Stomach smooth muscle (tissue), 2 donors: ENCODE results near the gene THAP11.

Experiments
- H3K27ac ChIP-seq: one replicate; pipeline ENCODE4 v1.7.0; 2013; ENCODE audit warnings: mild to moderate bottlenecking, low read length, inconsistent platforms
- H3K27me3 ChIP-seq, 2 donors: one replicate each; pipeline ENCODE4 v1.7.0; 2013; ENCODE audit warnings: low read length in 2 of 2; ENCODE audit not compliant: insufficient read depth in 2 of 2, control insufficient read depth in 1 of 2
- H3K36me3 ChIP-seq, 2 donors: one replicate each; pipeline ENCODE4 v1.7.0; 2013; ENCODE audit warnings: low read length in 2 of 2; ENCODE audit not compliant: control insufficient read depth in 2 of 2, insufficient read depth in 2 of 2
- H3K4me1 ChIP-seq: one replicate; pipeline ENCODE4 v1.7.0; 2013; ENCODE audit warnings: low read length; ENCODE audit not compliant: control insufficient read depth, insufficient read depth
- H3K4me3 ChIP-seq, 2 donors: one replicate each; pipeline ENCODE4 v1.7.0; 2013; ENCODE audit warnings: low read length in 2 of 2
- H3K9ac ChIP-seq, 2 donors: one replicate each; pipeline ENCODE4 v1.7.0; 2013; ENCODE audit warnings: low read length in 2 of 2, mild to moderate bottlenecking in 1 of 2
- H3K9me3 ChIP-seq, 2 donors: one replicate each; pipeline ENCODE4 v1.7.0; 2013; ENCODE audit warnings: low read length in 2 of 2; ENCODE audit not compliant: control insufficient read depth in 2 of 2
- donor health status: healthy.
- donor health status: Pancreatic carcinoma.

Gene THAP11

DNA sequence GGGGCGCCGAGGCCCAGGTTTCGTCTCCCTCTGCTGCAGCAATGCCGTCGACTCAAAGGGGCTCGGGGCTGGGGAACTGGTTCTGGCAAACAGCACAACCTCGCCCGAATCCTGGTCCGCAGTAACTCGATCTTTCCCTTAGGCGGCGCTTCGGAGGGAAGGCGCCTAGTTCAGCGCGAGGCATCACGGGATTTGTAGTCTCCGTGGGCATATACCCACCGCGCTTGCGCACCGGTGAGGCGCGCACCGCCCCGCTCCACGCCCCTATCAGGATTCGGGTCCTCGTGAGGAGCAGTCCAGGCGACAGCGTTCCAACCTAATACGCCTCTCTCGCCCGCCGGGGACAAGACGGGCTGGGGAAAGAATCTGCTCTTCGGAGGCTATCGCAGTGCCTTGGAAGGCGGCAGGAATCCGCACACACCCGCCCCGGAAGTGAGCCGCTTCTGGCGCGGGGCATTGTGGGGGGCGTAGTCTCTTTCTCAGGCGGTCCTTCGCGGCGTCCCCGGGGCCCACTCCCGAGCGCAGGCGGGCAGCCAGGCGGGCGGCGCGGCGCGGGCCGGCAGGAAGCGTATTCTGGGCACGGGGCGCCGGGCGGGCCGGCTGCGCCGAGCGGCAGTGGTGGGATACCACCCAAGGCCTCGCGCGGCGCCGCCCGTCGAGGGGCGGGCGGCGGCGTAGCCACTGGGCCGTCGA lies at the start of gene THAP11:
THAP11 (plus strand) TSS at position 505 of the 693 bp plus-strand sequence. CDS start 235 bp downstream, outside the sequence.
- Histone ChIP-seq H3K27me3 (no peaks in the 10 kb centered on the region), H3K9me3 (no peaks in the 10 kb centered on the region), H3K36me3 (no peaks in the 10 kb centered on the region), H3K4me3 (peak within 1 kb of the TSS; percentile 81 to 96), H3K9ac (peak within 1 kb of the TSS; percentile 83 to 95), H3K27ac (peak within 1 kb of the TSS; percentile 93), H3K4me1 (peaks cover 48% of the 10 kb centered on the region)

DNA sequence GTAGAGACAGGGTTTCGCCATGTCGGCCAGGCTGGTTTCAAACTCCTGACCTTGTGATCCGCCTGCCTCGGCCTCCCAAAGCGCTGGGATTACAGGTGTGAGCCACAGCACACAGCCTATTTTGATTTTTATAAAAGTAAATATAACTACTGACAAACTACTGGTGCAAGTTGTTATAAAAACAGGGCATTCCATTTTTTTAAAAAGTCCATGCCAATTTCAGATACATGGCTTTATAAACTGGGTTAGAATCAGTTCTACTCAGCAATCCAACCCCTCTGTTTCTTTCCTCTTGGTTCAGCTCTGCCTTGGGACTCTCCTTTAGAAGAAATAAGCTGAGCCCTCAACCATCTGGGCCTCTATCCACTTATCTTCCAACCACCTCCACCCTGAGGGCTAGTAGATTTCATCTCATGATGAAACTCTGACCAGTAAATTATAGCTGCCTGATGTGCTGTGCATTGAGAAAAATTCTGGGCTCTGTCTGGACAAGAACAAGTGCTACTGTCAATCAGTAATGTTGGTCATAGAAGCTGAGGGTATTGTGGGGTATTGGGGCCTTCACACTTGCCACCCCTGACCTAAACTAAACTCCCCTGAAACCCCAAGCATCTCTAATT lies 45.9 kb upstream of the THAP11 start:
- Histone ChIP-seq H3K36me3 (peaks cover 3 to 12% of the 10 kb centered on the region in 2 donors), H3K4me1 (peaks cover 5% of the 10 kb centered on the region), H3K9ac (no peak overlapping the region), H3K4me3 (no peak overlapping the region), H3K9me3 (no peaks in the 10 kb centered on the region), H3K27me3 (no peaks in the 10 kb centered on the region), H3K27ac (no peak overlapping the region)

- H3K27me3 ChIP-seq: no peaks in the 10 kb centered on the region
- H3K4me1 ChIP-seq: peaks cover 10% of the 10 kb centered on the region
- H3K27ac ChIP-seq: no peak overlapping the region
- no peak overlapping the region for H3K9ac ChIP-seq
- peaks cover 8 to 24% of the 10 kb centered on the region in 2 donors for H3K36me3 ChIP-seq
- H3K9me3 ChIP-seq: no peaks in the 10 kb centered on the region
- H3K4me3 ChIP-seq: no peak overlapping the region
Measured at GRCh38 chr16:67800338-67800926, 41.7 kb upstream of the THAP11 start.

GRCh38 chr16:67801241-67801640 lies 40.9 kb upstream of the THAP11 start:
- Histone ChIP-seq H3K27ac (no peak overlapping the region), H3K4me3 (no peak overlapping the region), H3K9me3 (no peaks in the 10 kb centered on the region), H3K4me1 (peaks cover 17% of the 10 kb centered on the region), H3K9ac (no peak overlapping the region), H3K36me3 (peaks cover 8 to 24% of the 10 kb centered on the region in 2 donors), H3K27me3 (no peaks in the 10 kb centered on the region)

- Histone ChIP-seq H3K27me3 (no peaks in the 10 kb centered on the region), H3K9me3 (no peaks in the 10 kb centered on the region), H3K9ac (no peak overlapping the region), H3K4me1 (peaks cover 17% of the 10 kb centered on the region), H3K36me3 (peaks cover 8 to 22% of the 10 kb centered on the region in 2 donors), H3K27ac (no peak overlapping the region), H3K4me3 (no peak overlapping the region)
Measured at GRCh38 chr16:67801883-67802282, 40.2 kb upstream of the THAP11 start.

GRCh38 chr16:67803894-67804293 lies 38.2 kb upstream of the THAP11 start:
- H3K27me3 ChIP-seq: no peaks in the 10 kb centered on the region
- peaks cover 25% of the 10 kb centered on the region for H3K4me1 ChIP-seq
- no peak overlapping the region for H3K4me3 ChIP-seq
- peaks cover 8 to 22% of the 10 kb centered on the region in 2 donors for H3K36me3 ChIP-seq
- no peak overlapping the region for H3K27ac ChIP-seq
- H3K9me3 ChIP-seq: no peaks in the 10 kb centered on the region
- no peak overlapping the region for H3K9ac ChIP-seq

DNA sequence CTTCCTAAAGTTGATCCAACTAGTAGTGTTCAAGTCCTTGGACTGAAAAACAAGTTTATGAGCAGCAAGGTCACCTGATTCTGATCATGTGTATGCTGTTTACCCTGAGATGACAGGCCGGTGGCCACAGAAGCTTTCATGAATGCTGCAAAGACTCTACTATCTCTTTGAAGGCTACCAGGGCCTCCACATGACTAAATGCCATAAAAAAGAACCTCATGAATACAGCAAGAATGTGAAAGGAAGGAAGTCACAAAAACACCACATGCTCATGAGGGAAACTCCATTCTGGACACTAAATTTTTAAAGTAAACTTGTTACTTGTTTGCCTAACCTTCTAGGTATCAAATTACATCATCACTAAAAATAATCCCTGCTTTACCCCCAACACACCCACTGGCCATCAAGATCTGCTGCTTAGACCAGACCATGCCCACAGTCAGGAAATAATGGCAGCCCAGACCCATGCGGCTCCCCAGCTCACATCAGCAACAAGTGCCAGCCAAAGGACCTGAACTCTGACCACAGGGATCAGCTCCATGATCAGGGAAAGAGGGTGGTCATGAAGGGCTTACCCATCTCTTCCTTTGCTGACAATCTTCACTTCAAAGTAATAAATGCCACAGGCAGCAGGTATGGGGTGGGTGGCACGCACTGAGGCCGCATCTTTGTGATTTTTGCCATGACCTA lies 37.1 kb upstream of the THAP11 start:
- H3K4me1 ChIP-seq: peaks cover 25% of the 10 kb centered on the region
- H3K9me3 ChIP-seq: no peaks in the 10 kb centered on the region
- H3K4me3 ChIP-seq: peak overlapping the region; percentile 98 to 99
- H3K27me3 ChIP-seq: no peaks in the 10 kb centered on the region
- H3K27ac ChIP-seq: no peak overlapping the region
- H3K36me3 ChIP-seq: peaks cover 8 to 22% of the 10 kb centered on the region in 2 donors
- peak overlapping the region in 1 of 2 donors; percentile 97 for H3K9ac ChIP-seq

DNA sequence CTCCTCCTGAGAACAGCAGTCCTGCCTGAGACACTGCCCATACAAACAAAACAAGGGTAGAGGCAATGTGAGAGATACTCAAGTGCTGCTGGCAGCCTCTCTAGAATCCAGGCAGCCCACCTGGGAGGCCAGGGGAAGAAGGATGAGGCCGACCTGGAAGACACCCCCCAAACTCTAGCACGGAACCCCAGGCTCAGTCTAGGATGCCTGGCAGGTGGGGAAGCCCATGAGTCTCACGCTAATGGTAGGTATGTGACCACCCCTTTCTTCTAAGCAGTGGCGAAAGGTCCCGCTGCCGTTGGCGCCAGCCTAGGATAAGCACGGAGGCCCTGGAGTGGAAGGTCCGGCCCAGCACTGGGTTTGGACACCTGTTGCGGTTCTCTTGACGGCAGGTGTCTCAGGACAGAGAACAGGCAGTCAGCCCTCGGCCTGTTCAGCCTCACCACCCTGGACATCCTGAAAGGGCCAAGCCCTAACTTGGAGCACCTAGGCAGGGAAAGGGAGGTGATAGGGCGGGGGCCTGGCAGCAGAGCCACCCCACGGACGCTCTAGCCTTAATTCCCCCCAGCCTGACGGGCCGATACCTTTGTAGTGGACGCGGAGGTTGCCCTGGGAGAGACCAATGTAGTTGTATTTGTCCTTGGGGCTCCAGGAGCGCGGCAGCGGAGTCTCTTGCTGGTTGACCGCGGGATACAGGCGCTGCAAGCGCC lies 36.2 kb upstream of the THAP11 start:
- no peaks in the 10 kb centered on the region for H3K27me3 ChIP-seq
- H3K4me1 ChIP-seq: peaks cover 20% of the 10 kb centered on the region
- peaks cover 8 to 14% of the 10 kb centered on the region in 2 donors for H3K36me3 ChIP-seq
- peak overlapping the region; percentile 98 to 99 for H3K4me3 ChIP-seq
- H3K9ac ChIP-seq: peak overlapping the region; percentile 94 to 97
- H3K27ac ChIP-seq: peak overlapping the region; percentile 70
- no peaks in the 10 kb centered on the region for H3K9me3 ChIP-seq

DNA sequence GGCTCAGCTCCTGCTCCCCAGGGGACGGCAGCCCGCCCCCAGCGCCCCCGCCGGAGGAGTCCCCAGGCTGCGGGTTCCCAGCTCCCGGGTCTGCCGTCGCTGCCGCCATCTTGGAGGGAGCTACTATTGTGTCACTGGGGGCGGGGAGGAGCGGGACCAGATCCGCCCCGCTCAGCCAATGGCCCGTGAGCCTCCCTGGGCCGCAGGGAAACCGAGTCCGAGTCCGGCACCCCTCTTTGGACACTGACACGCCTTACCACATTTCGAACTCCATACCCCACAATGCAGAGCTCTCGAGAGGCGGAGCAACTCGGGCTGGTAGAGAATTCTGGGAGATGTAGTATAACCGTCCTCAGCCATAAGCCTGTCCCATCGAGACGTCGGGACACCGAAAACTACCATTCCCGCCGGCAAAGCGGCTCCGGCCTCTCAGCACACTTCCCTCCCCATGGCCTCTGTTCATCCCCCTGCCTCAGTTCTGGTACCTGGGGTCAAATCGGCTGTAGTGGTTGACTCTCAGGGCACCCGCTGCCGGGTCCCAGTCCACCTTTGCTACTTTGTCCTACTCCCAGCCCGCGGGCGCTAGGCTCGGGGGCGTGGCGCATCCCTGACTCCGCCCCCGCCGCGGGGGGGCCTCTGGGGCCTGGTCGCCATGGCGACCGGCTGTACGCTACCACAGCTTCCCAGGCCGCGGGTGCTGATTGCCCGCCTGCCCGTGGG lies 35.5 kb upstream of the THAP11 start, which contains the start of the genes RANBP10 and TSNAXIP1:
RANBP10 (minus strand) TSS at position 133 of the 720 bp plus-strand sequence; CDS start at position 109, 24 bp downstream.
TSNAXIP1 (plus strand) TSS at position 462 of the 720 bp plus-strand sequence. CDS start 261 bp downstream, outside the sequence.
- no peaks in the 10 kb centered on the region for H3K27me3 ChIP-seq
- H3K27ac ChIP-seq: peak within 1 kb of the TSS; percentile 70
- H3K36me3 ChIP-seq: peaks cover 3 to 8% of the 10 kb centered on the region in 2 donors
- H3K4me3 ChIP-seq: peak within 1 kb of the TSS; percentile 98 to 99
- peaks cover 20% of the 10 kb centered on the region for H3K4me1 ChIP-seq
- no peaks in the 10 kb centered on the region for H3K9me3 ChIP-seq
- H3K9ac ChIP-seq: peak within 1 kb of the TSS; percentile 94 to 97
